ENCODE measurements around the gene CRYBB3. TPM values are rescaled to one million over a fixed set of nuclear protein-coding genes. Genes with fewer than 3 reads are reported as not detected.
"Not testable (repeated sequence)": the region's sequence is repeated elsewhere in the genome, so short reads cannot be mapped to it uniquely, and the experiment has no call there.

Gene CRYBB3
- total RNA-seq, 1 experiment from 2014 or later, result 0.46 TPM

DNA sequence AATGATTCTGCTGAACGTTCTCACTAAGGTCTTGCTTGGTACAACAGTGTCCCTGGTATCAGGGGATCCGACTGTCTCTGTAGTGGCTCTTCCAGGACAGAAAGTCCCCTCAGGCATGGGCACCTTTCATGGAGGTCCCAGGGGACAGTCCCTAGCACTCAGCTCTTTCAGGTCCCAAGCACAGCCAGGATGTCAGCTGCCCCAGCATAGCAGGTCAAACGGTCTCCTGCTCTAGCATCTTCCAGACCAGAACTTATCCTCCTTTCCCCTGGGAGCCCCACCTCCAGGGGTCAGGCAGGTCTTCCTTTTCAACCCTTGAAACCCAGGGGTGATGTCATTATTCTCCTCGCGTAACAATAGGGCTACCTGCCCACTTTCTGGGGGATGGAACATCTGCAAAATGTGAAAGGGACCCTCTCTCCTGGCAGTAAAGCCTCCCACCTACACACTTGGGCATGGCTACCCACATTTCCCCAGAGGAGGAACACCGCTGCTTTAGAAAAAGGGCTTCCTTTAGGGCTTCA, 24.7 kb upstream of the CRYBB3 start:
- DNase-seq (ENCODE audit: low spot score), result no peak

DNA sequence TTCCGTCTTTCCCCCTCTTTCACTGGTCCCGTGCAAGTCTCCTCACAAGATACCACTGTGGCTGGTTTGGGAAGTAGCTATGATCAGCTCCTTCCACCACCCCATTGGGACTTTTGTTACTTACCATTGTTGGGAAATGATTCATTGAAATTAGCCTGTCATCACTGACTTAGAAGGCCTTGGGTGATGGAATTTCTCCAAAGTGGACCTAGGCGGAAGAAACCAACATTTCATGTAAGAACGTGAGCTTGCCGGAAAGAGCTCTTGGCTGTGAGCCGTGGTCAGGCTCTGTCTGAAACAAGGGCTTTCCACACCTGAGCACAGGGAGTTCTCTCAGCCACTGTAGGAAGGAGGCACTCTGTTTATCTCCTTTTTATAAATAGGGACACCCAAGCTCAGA, 23.5 kb upstream of the CRYBB3 start:
- no peak for DNase-seq (ENCODE audit: low spot score)

DNA sequence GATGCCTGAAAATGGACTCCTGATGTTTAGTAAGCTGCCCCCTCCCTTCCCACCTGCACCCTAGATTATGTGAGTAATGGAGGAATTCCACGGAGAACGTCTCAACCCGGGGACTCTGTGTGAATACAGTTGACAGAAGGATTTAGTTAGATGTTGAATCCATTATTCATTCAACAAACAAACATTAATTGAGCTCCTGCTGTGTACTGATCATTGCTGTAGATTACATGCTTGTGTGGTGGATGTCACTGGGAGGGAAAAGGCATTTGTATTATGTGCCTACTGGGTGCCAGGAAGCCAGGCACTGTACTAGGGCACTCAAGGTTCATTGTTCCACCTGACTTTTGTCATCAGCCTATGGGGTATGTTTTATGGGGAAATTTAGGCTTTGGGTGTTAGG, 22.9 kb upstream of the CRYBB3 start:
- no peak for DNase-seq (ENCODE audit: low spot score)

DNA sequence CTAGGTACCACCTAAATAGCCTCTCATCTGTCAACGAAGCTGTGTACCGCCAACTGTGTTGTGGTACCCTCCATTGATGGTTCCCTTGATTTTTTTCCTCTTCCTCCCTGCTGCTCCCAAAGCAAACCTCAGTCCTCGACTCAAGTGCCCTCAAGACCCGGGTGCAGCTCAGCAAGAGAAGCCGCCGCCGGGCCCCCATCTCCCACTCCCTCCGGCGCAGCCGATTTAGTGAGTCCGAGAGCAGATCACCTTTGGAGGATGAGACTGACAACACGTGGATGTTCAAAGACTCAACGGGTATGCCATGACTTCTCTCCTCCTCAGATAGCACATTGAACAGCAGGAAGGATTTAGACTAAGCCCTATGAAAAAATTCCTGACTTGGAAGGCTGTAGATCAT, 22.4 kb upstream of the CRYBB3 start:
- DNase-seq (ENCODE audit: low spot score), result no peak

DNA sequence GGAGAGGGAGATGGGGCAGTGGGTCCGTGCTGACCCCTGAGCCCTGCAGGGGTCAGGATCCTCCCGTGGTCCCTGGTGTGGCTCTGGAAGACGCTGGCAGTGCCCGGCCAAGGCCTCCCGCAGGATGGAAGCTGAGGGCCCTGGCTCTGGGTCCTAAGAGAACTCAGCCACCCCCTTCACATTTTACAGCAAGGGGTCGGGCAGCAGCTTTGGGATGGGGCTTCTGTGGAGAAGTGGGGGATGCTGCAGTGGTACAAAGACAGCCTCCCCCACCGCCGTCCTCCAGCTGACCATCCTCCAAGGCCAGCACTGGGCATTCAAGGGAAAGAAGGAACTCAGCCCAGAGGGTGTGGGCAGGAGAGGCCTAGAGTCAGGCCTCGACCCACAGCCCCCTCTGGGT, 21.8 kb upstream of the CRYBB3 start:
- DNase-seq (ENCODE audit: low spot score), result no peak

DNA sequence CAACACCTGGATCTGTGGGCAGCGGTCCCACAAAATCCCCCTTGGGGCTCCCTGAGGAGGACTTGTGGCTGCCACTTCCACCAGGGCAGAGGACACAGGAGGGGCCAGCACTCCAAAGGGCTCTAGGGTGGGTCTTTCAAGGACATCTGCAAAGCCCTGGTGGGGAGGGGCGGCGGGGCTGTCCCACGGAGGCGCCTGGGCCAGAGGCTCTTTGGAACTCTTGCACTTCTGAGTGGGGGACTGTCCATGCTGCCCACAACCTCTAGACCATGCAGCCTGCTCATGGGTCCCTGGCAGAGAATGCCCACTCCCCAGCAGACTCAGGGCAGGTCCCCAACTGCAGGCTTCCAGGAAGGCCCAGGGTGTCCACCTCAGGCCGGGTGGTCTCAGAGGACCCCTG, 21.3 kb upstream of the CRYBB3 start:
- DNase-seq (ENCODE audit: low spot score), result not testable (repeated sequence)

DNA sequence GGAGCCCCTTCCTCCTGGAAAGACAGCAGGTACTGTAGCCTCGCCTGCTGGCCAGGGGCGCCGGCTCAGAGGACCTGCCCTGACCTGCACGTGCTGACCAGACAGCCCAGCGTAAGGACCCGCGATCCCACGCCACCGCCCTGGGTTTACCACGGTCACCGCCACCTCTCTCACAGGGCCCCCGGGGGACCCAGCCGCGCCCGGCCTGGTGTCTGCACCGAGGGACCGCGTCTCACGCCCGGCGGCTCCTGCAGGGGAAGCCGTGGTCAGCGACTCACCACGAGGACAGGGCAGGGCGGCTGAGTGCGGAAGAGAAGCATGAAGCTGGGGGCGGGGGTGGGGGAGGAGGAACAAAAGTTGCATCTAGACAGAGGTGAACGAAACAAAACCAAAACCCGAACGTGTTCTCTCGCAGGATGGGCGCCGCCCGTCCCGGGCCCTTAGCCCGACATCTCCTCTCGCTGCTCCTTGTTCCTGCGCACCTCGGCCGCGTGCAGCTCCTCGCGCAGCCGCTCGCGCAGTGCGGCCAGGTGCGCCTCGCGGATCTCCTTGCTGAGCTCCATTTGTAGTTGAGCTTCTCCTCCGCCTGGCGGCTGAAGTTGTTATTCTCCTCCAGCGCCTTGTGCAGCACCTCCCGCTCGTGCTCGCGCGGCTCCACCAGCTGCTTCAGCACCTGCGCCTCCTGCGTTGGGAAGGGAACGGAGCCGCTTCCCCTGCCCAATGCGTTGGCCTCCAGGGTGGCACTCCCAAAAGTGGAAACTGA, 20.6 kb upstream of the CRYBB3 start:
- DNase-seq (ENCODE audit: low spot score), result not testable (repeated sequence)

DNA sequence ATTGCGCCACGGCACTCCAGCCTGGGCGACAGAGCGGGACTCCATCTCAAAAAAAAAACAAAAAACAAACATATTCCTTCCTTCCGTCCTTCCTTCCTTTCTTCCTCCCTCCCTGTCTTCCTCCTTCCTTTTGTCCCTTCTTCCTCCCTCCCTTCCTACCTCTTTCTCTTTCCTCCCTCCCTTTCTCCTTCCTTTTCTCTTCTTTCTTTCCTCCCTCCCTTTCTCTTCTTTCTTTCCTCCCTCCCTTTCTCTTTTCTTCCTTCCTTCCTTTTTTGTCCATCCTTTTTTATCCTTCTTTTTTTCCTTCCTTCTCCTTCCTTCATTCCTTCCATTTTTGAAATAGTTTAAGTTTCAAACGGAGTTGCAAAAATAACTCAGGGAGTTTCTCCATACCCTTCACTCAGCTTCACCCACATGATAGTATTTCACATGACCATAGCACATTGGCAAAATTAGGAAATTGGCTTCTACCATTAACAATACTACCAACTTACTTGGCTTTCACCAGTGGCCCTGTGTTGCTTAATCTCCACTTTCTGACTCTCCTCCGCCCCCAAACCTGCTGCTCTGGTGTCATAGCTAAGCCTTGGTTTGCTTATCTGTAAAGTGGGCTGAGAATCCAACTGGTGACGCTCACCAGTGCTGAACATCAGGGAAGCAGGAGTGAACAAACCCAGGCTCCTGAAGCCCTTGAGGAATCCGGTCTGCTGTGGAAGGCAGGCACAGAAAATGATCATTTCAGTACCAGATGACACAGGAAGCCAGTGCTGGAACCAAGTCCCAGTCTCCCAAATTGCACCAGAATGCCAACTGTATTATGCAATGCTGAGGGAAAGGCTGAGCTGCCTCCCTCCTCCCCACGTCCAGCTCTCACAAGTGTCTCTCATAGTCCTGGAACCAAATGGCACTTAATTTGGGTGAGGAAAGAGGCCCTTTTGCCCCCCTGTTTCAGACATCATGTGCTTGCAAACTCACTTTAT, 17.2 kb upstream of the CRYBB3 start:
- no peak for DNase-seq (ENCODE audit: low spot score)

DNA sequence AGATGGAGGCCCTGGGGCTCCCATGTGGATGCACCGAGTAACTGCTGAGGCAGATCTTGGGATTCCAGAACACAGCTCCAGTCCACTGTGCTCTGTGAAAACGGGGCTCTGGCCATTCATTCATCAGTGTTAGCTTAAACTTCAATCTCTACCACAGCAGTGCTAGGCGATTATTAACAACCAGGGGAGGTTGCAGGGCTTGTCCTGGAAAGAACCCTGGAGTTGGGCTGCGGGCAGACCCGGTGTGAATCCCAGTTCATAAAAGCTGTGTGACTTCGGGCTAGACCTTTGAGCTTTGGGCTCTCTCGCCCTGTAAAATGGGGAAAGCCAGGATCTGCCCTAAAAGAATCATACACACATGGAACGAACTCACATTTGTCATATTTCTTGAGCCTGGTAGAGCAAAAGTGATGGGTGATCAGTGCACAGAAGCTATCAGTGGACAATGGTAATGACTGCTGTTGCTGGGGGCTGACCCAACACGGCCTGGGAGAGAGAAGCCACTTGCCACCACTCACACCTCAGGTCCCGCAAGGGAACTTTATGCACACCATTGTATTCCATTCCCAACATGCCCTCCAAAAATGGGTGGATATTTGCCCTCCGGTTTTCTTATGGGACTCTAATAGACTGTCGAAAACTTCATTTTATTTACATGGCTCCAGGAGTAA, 15.6 kb upstream of the CRYBB3 start:
- DNase-seq (ENCODE audit: low spot score), result no peak

DNA sequence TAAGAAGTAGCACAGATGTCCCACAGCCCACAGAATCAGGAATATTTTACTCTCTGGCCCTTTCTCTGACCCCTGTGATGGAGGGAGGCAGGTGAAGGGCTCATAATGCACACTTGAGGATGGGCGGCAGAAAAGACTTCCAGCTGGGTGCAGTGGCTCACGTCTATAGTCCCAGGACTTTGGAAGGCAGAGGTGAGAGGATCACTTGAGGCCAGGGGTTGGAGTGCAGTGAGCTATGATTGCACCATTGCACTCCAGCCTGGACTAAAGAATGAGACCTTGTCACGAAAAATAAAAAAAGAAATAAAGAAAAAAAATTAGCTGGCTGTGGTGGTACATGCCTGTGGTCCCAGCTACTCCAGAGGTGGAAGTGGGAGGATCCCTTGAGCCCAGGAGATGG, 13.5 kb upstream of the CRYBB3 start:
- no peak for DNase-seq (ENCODE audit: low spot score)

DNA sequence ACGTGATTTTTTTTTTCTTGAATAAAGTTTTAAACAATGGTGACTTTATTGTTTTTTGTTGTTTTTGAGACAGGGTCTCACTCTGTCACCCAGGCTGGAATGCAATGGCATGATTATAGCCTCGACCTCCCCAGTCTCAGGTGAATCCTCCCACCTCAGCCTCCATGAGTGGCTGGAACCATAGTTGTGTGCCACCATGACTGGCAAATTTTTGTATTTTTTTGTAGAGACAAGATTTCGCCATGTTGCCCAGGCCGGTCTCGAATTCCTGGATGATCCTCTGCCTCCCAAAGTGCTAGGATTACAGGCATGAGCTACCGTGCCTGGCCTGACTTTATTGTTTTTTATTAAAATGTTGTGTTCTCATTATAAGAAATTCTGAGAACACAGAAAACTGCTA, 12.2 kb upstream of the CRYBB3 start:
- no peak for DNase-seq (ENCODE audit: low spot score)

DNA sequence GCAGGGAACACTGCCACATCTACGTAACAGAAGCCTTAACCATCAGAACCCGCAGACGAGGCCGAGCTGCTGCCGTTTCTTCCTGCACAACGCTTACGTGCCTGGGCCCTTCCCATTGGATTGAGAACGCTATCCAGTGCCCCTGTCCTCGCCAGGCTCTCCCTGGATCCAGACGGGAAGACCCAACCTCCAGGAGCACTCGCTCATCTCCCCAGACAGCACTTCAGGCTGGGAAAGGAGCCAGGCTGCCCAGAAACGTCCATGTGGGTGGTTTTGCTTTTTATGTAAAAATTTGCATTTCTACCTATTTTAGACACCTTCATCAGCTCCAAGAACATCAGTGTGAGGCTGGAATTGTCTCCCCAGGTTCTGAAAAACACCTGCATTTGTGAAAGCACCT, 7.3 kb upstream of the CRYBB3 start:
- no peak for DNase-seq (ENCODE audit: low spot score)

DNA sequence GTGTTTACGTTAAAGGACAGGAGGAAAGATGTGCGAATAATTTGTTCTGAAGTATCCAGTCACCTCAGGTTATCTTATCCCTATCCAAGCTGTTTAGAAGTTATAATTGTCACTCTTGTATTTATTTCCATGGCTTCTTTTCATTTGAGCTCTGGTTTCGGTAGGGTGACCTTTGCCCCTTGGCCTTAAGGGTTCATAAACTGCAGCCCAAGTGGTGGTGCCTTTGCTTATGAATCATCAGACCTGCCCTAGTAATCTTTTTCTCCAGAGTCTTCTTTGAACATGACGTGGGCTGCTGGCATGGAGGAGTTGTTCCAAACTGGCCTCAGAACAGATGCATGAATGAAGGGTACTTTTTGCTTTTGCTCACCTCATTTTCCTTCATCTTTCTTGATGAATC, 6.5 kb upstream of the CRYBB3 start:
- DNase-seq (ENCODE audit: low spot score), result no peak

DNA sequence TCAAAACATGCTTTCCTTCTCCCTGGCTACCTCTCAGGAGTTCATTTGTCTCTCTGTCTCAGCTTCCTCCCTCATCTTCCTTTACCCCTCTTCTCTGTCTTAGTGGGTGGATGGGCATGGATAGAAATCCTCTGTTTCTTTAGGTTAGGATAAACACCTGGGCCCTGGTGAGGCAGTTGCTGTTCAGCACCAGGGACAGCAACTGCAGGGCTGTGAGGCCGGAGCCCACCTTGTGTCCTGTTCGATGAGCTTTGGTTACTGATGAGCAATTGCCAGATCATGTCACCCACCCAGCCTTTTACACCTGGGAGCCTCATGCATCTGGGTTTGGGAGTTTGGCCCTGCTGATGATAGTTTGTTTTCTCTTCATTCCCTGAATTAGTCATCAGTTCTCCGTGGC, 6.1 kb upstream of the CRYBB3 start:
- DNase-seq (ENCODE audit: low spot score), result no peak

DNA sequence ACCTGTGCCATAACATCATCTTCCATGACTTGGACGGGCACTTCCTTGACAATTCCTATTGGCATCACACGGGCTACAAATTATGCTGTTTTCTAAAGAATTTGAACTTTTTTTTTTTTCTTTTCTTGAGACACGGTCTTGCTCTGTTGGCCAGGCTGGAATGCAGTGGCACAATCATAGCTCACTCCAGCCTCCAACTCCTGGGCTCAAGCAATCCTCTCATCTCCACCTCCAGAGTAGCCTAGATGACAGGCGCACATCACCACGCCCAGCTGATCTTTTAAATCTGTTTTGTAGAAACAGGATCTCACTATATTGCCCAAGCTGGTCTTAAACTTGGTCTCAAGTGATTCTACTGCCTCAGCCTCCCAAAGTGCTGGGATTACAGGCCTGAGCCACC, 3.3 kb upstream of the CRYBB3 start:
- DNase-seq (ENCODE audit: low spot score), result no peak

DNA sequence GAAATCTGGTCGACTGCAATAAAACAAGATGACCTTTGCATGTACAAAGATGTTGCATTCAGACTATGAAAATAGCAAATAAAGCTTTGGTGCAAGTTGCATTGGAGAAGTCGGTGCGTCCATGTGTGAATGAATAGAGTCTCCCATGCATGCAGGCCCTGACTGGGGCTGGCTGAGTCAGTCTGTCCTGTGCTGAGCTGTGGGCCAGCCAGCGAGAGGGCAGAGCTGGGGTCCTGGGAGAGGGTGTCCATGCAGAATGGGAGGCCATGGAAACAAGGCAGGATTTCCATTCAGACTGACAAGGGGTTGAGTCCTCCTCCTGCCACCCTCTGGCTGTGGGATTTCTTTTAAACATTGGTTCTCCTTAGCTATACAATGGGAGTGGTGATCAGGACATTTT, 2.3 kb upstream of the CRYBB3 start:
- DNase-seq (ENCODE audit: low spot score), result no peak

DNA sequence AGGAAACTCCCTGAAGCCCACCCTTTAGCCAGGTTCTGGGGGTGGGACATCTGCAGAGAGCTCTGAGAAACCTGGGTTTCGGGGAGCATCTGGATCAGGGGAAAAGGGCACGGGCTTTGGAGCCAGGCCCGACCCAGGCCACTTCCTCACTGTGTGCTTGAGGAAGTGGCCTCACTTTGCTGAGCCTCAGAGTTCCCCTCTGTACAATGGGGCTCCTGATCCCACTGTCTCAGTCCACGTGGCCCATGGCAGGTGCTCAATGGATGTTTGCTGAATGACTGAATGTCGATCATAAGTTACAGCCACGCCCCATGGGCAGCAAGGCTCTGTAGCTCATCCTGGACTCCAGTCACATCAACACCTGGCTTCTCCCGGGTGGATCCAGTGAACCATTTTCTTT, 1.3 kb downstream of the CRYBB3 start:
- no peak for DNase-seq (ENCODE audit: low spot score)

DNA sequence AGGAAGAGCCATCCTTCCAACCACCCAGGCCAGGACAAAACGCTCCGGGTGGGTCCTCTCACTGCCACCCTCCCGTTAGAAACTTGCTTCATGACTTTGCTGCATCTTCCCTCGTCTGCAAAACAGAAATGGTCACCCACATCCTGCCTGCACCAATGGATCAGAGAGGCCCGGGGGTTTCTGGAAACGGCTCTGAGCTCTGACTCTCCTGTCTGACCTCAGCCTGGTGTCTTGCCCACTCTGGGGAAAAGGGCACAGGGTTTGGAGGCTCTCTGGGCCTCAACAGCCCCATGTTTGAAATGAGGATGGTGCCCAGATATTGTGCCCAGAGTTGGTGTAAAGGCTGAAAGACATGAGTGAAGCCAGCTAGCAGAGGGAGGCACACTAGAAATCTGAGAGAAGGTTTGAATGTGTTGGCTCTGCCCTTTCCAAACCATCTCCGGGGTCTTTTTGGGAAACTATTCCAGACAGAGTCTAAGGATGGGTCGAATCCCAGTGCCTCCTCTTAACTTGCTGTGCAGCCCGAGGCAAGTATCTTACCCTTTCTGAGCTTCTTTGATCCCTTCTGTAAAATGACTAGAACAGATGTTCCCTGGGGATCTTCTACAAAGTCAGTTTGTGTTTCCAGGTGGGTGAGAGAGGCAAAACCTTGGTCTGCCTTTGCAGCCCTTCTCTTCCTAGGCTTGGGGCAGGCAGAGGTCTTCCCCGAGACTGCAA, 2.1 kb downstream of the CRYBB3 start:
- DNase-seq (ENCODE audit: low spot score), result no peak

DNA sequence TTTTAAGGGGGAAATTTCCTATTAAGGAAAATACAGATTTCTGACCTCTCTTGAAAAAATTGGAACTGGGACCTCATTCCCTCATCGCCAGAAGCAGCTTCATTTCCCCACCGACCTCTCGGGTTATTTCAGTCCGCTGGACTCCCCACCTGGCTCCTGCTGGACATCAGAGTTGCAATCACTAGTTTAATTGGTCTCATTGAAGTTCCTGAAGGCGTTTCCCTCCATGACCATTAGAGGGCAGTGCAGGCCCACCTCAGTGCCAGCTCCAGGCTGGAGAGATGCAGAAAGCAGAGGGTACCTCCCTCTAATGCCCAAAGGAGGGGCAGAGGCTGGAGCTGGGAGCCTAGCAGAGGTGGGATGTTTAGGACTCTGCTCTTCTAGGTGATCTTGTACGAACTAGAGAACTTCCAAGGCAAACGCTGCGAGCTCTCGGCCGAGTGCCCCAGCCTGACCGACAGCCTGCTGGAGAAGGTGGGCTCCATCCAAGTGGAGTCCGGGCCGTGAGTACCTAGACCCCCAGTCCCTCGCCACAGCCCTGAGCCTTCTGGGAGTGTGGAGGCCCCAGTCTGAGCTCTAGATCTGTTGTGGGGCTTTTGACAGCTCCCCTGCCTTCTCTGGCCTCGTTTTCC, 2.7 kb downstream of the CRYBB3 start:
- DNase-seq (ENCODE audit: low spot score), result peak; percentile 80

DNA sequence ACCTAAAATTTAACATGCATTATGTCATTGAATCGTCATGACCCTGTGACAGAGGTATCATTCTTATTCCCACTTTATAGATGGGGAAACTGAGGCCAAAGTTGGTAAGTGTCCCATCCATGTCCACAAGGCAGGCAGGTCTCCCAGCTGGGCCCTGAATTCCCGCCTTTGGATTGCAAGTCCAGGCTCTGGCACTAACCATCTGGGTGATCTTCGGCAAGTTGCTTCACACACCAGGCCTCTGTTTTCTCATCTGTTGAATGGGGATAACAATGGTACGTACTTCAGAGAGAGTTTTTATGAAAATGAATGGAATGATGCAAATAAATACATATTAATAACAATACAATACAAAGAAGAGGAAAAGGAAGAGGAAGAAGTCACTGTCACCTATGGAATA, 3.4 kb downstream of the CRYBB3 start:
- no peak for DNase-seq (ENCODE audit: low spot score)

DNA sequence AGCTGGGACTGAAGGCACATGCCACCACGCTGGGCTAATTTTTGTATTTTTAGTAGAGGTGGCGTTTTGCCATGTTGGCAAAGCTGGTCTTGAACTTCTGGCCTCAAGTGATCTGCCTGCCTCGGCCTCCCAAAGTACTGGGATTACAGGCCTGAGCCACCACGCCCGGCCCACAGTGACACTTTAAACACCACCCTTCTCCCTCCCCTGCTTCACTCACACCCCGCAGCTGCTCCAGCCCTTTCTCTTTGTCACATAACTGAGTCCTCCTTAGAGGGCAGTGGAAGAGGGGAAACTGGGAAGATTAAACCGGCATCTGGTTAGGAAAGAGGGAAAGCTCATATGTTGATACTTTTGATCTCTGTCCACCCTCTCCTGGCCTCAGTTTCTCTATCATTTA, 4.9 kb downstream of the CRYBB3 start:
- DNase-seq (ENCODE audit: low spot score), result not testable (repeated sequence)

All from HT-29 (cell line).